DOHH2 (cell line): ENCODE results near the gene LGALSL.

ENCODE experiments used
- H3F3A ChIP-seq: fragments of 200-600 bp; sonication (generic), shearing (Covaris generic); 2 replicates; pipeline ENCODE4 v1.6.0; 2016; ENCODE audit warnings: antibody characterized with exemption, mild to moderate bottlenecking; ENCODE audit not compliant: control insufficient read depth, insufficient read depth
- H3K27ac ChIP-seq: fragments of 200-600 bp; sonication (generic); 2 replicates; pipeline ENCODE4 v1.5.1; 2014; ENCODE audit warnings: low read depth, mild to moderate bottlenecking, low read length, moderate library complexity
- H3K27me3 ChIP-seq: fragments of 200-600 bp; sonication (generic); 2 replicates; pipeline ENCODE4 v1.6.1; 2014; ENCODE audit warnings: mild to moderate bottlenecking, low read length, mixed read lengths; ENCODE audit not compliant: control insufficient read depth
- H3K36me3 ChIP-seq: fragments of 200-600 bp; sonication (generic); 2 replicates; pipeline ENCODE4 v1.6.1; 2014; ENCODE audit warnings: mild to moderate bottlenecking, low read length, moderate library complexity, mixed read lengths; ENCODE audit not compliant: control insufficient read depth
- H3K4me1 ChIP-seq: fragments of 200-600 bp; sonication (generic); 2 replicates; pipeline ENCODE4 v1.6.1; 2014; ENCODE audit warnings: mild to moderate bottlenecking, low read length, mixed read lengths; ENCODE audit not compliant: control insufficient read depth
- H3K4me2 ChIP-seq: fragments of 200-600 bp; sonication (generic); 2 replicates; pipeline ENCODE4 v1.6.0; 2014; ENCODE audit warnings: mild to moderate bottlenecking, low read length, moderate library complexity
- H3K4me3 ChIP-seq: fragments of 200-600 bp; sonication (generic); 2 replicates; pipeline ENCODE4 v1.5.1; 2014; ENCODE audit warnings: mild to moderate bottlenecking, low read length, mixed read lengths
- H3K79me2 ChIP-seq: fragments of 200-600 bp; sonication (generic); 2 replicates; pipeline ENCODE4 v1.6.1; 2014; ENCODE audit warnings: mild to moderate bottlenecking, low read length, mixed read lengths; ENCODE audit not compliant: control insufficient read depth
- H3K9me2 ChIP-seq: fragments of 200-600 bp; sonication (generic); replicated peaks from 2 replicates; pipeline ENCODE4 v1.6.1; 2014; ENCODE audit warnings: mild to moderate bottlenecking, low read length, mixed read lengths; ENCODE audit not compliant: control insufficient read depth
- H3K9me3 ChIP-seq: fragments of 200-600 bp; sonication (generic); 2 replicates; pipeline ENCODE4 v1.6.1; 2014; ENCODE audit warnings: antibody characterized with exemption, low read length, mixed read lengths; ENCODE audit not compliant: control insufficient read depth, insufficient read depth
- H4K20me1 ChIP-seq: fragments of 200-600 bp; sonication (generic); 2 replicates; pipeline ENCODE4 v1.6.0; 2014; ENCODE audit warnings: low read depth, mild to moderate bottlenecking, antibody characterized with exemption, low read length, moderate library complexity; ENCODE audit not compliant: control insufficient read depth, insufficient read depth
- EZH2phosphoT487 ChIP-seq: fragments of 200-600 bp; sonication (generic); IDR thresholded peaks from 2 replicates; pipeline ENCODE4 v1.6.1; 2017; ENCODE audit warnings: borderline replicate concordance, mild to moderate bottlenecking, antibody characterized with exemption, low read length, moderate library complexity, mixed read lengths
- TF ChIP-seq, protein P1 (sequence below): fragments of 200-600 bp; sonication (generic); IDR thresholded peaks from one replicate; pipeline ENCODE4 v1.5.1; 2014; ENCODE audit warnings: antibody characterized with exemption, mild to moderate bottlenecking, low read depth, low read length; ENCODE audit not compliant: poor library complexity, severe bottlenecking

LGALSL gene

DNA sequence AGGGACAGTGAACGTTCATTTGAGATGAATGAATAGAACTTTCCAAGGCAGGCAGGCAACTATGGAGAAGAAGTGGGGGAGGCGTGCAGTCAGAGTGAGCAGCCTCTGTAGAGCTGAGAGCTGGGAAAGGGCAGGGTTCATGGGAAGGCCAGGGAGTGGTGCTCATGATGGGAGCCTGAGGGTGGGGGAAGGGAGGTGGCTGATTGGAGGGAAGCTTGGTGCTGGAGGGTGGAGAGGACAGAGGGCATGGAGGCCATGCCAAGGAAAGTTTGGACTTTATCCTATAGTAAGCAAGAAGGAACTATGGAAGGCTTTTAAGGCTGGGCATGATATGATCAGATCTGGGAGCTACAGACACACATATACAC is 47.6 kb upstream of the LGALSL start:
- no peak overlapping the region for H3K27ac ChIP-seq
- H3K9me3 ChIP-seq = no peaks in the 10 kb centered on the region
- H3F3A ChIP-seq = no peaks in the 10 kb centered on the region
- H3K9me2 ChIP-seq = no peaks in the 10 kb centered on the region
- H3K4me3 ChIP-seq = no peak overlapping the region
- TF ChIP-seq, protein P1, sequence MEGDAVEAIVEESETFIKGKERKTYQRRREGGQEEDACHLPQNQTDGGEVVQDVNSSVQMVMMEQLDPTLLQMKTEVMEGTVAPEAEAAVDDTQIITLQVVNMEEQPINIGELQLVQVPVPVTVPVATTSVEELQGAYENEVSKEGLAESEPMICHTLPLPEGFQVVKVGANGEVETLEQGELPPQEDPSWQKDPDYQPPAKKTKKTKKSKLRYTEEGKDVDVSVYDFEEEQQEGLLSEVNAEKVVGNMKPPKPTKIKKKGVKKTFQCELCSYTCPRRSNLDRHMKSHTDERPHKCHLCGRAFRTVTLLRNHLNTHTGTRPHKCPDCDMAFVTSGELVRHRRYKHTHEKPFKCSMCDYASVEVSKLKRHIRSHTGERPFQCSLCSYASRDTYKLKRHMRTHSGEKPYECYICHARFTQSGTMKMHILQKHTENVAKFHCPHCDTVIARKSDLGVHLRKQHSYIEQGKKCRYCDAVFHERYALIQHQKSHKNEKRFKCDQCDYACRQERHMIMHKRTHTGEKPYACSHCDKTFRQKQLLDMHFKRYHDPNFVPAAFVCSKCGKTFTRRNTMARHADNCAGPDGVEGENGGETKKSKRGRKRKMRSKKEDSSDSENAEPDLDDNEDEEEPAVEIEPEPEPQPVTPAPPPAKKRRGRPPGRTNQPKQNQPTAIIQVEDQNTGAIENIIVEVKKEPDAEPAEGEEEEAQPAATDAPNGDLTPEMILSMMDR = no peak
- H3K4me1 ChIP-seq = peaks cover 8% of the 10 kb centered on the region
- H4K20me1 ChIP-seq = no peaks in the 10 kb centered on the region
- peaks cover 2% of the 10 kb centered on the region; the same call in 1 of the 2 replicates for H3K27me3 ChIP-seq
- no peak overlapping the region for H3K4me2 ChIP-seq
- H3K79me2 ChIP-seq = no peaks in the 10 kb centered on the region
- no peaks in the 10 kb centered on the region for H3K36me3 ChIP-seq

DNA sequence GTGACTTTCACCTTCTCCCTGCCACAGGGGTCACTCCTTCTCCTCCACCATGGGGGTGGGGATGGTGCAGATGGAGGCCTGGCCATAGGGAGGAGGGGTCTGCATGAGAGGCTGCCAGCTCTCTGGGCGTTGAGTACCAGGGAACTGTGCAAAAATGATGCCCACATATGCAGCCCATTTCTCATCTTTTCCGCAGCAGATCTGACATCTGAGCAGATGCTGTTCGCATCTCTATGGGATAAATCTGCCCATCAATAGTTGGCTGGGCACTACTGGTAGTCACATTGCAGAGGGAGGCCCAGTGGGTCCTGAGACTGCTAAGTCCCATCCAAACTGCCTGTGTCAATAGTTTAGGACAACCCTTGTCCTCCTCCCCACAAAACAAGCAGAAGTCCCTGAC is 45.9 kb upstream of the LGALSL start:
- Histone ChIP-seq H4K20me1 (no peaks in the 10 kb centered on the region), H3K9me2 (no peaks in the 10 kb centered on the region)

DNA sequence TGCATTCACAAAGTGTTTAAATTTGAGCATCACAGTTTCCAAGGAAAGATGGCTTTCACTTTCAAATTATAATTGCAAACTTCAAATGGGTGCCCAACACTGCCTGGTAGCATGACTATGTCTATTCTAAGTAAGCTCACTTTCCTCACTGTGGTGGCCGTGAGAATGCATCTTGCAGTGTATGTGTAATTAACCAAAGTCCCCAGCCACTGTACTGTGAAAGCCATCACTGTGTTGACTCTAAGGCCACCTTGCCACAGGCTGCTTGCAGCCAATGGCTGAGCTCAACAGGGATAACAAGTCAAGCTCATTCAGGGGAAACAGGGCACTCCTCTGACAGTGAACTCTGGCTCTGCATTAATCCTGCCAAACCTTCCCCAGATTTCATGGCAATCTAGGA is 43.3 kb upstream of the LGALSL start:
- Histone ChIP-seq H3K4me2 (no peak overlapping the region), H3K4me1 (no peaks in the 10 kb centered on the region), H3K9me2 (no peaks in the 10 kb centered on the region), H3K4me3 (no peak overlapping the region), H3F3A (no peaks in the 10 kb centered on the region), H3K27ac (no peak overlapping the region), H3K79me2 (no peaks in the 10 kb centered on the region), H3K27me3 (peaks cover 6% of the 10 kb centered on the region; the same call in 1 of the 2 replicates), H4K20me1 (no peaks in the 10 kb centered on the region), H3K36me3 (no peaks in the 10 kb centered on the region), H3K9me3 (no peaks in the 10 kb centered on the region)
- no peak for TF ChIP-seq EZH2phosphoT487
- TF ChIP-seq, protein P1 = no peak

More for the DNA sequence above, 45.9 kb upstream of the LGALSL start:
- Histone ChIP-seq H3K4me3 (no peak overlapping the region), H3K4me2 (no peak overlapping the region), H3K79me2 (no peaks in the 10 kb centered on the region), H3K4me1 (peaks cover 8% of the 10 kb centered on the region), H3K9me3 (no peaks in the 10 kb centered on the region), H3F3A (no peaks in the 10 kb centered on the region), H3K36me3 (no peaks in the 10 kb centered on the region), H3K27ac (no peak overlapping the region), H3K27me3 (peaks cover 6% of the 10 kb centered on the region; the same call in 1 of the 2 replicates)
- TF ChIP-seq EZH2phosphoT487 = no peak
- TF ChIP-seq, protein P1 = no peak

DNA sequence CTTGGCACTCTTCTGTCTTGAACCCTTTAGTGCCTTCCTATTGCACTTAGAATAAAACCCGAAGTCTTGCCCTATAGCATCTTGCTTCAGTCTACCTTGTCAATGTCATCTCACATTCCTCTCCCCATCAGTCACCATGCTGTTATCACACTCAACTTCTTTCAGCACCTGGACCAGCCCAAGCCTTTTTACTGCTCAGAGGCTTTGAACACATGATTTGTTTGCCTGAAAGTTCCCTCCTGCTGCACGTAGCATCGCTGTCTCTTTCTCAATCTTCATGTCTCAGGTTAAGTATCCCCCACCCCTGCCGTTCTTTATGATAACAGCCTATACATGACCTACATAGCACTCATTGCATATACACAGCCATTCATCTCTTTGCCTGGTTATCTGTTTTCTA is 41.3 kb upstream of the LGALSL start:
- TF ChIP-seq, protein P1 = no peak
- no peak for TF ChIP-seq EZH2phosphoT487
- no peaks in the 10 kb centered on the region for H3K4me1 ChIP-seq
- H3K4me3 ChIP-seq = no peak overlapping the region

More for the DNA sequence above, 41.3 kb upstream of the LGALSL start:
- no peaks in the 10 kb centered on the region for H3K36me3 ChIP-seq
- no peaks in the 10 kb centered on the region for H4K20me1 ChIP-seq
- peaks cover 6% of the 10 kb centered on the region; the same call in 1 of the 2 replicates for H3K27me3 ChIP-seq
- no peaks in the 10 kb centered on the region for H3K9me2 ChIP-seq
- no peaks in the 10 kb centered on the region for H3K9me3 ChIP-seq
- no peak overlapping the region for H3K27ac ChIP-seq
- H3K4me2 ChIP-seq = no peak overlapping the region
- H3K79me2 ChIP-seq = no peaks in the 10 kb centered on the region
- no peaks in the 10 kb centered on the region for H3F3A ChIP-seq
